DND-41 (cell line): ENCODE results near the gene MYBPC1.
"Not testable (repeated sequence)": the region's sequence is repeated elsewhere in the genome, so short reads cannot be mapped to it uniquely, and the experiment has no call there.

Source experiments
- ATAC-seq: fragments of 200-7000 bp; cut with Tn5 transposase; 3 replicates; pipeline ENCODE4 v1.9.1; 2021; ENCODE audit warnings: low read depth; ENCODE audit not compliant: insufficient read depth
- DNase-seq: peaks from one replicate; pipeline ENCODE4 v3.0.0-alpha.2; 2020
- H2AFZ ChIP-seq: 2 replicates; pipeline ENCODE4 v1.6.0; 2012; ENCODE audit warnings: low read depth, low read length
- H3K27ac ChIP-seq: 2 replicates; pipeline ENCODE4 v1.5.1; 2012; ENCODE audit warnings: low read length, inconsistent platforms
- H3K27me3 ChIP-seq: fragments of 200-600 bp; sonication (generic); 2 replicates; pipeline ENCODE4 v1.6.0; 2012; ENCODE audit warnings: low read length, mild to moderate bottlenecking, inconsistent platforms; ENCODE audit not compliant: insufficient read depth, poor library complexity
- H3K36me3 ChIP-seq: 2 replicates; pipeline ENCODE4 v1.5.1; 2012; ENCODE audit warnings: low read length, inconsistent platforms; ENCODE audit not compliant: insufficient read depth
- H3K4me1 ChIP-seq: 2 replicates; pipeline ENCODE4 v1.5.1; 2012; ENCODE audit warnings: mild to moderate bottlenecking, low read length; ENCODE audit not compliant: insufficient read depth
- H3K4me2 ChIP-seq: 2 replicates; pipeline ENCODE4 v1.6.0; 2012; ENCODE audit warnings: mild to moderate bottlenecking, moderate library complexity, low read length, inconsistent platforms; ENCODE audit not compliant: insufficient read depth
- H3K4me3 ChIP-seq, 2 experiments: fragments of 200-600 bp in 1 of 2; shearing (Covaris generic) in 1 of 2; 2 replicates each; pipeline ENCODE4 v1.5.1; 2012 to 2016; ENCODE audit warnings: inconsistent platforms in 2 of 2, low read length in 2 of 2, mild to moderate bottlenecking in 2 of 2, low read depth in 1 of 2, moderate library complexity in 1 of 2
- H3K79me2 ChIP-seq: 2 replicates; pipeline ENCODE4 v1.6.0; 2012; ENCODE audit warnings: low read length, inconsistent platforms; ENCODE audit not compliant: insufficient read depth
- H3K9ac ChIP-seq: 2 replicates; pipeline ENCODE4 v1.6.0; 2012; ENCODE audit warnings: low read depth, mild to moderate bottlenecking, inconsistent platforms, low read length, moderate library complexity
- H3K9me3 ChIP-seq: 2 replicates; pipeline ENCODE4 v1.5.1; 2012; ENCODE audit warnings: low read length, moderate library complexity, mild to moderate bottlenecking, inconsistent platforms; ENCODE audit not compliant: insufficient read depth, severe bottlenecking
- H4K20me1 ChIP-seq: 2 replicates; pipeline ENCODE4 v1.6.0; 2012; ENCODE audit warnings: low read length; ENCODE audit not compliant: insufficient read depth
- CTCF ChIP-seq: IDR thresholded peaks from 2 replicates; pipeline ENCODE4 v1.5.1; 2012; ENCODE audit warnings: borderline replicate concordance, low read length, moderate library complexity, mild to moderate bottlenecking; ENCODE audit not compliant: poor library complexity, severe bottlenecking; ENCODE audit errors: extremely low read depth
- EZH2 ChIP-seq: IDR thresholded peaks from 3 replicates; pipeline ENCODE4 v1.6.1; 2012; ENCODE audit warnings: borderline replicate concordance, low read depth, mild to moderate bottlenecking, moderate library complexity, low read length, inconsistent platforms; ENCODE audit not compliant: severe bottlenecking

Gene MYBPC1

GRCh38 chr12:101729842-101730241 is 135.1 kb downstream of the MYBPC1 start:
- H3K79me2 ChIP-seq = no peaks in the 10 kb centered on the region
- ATAC-seq (no peak), DNase-seq (no peak)
- no peak overlapping the region for H3K4me3 ChIP-seq
- peaks cover 8% of the 10 kb centered on the region; the same call in 1 of the 2 replicates for H3K36me3 ChIP-seq
- H3K9ac ChIP-seq = no peak overlapping the region
- H3K4me2 ChIP-seq = no peak overlapping the region
- no peaks in the 10 kb centered on the region for H3K27me3 ChIP-seq
- TF ChIP-seq EZH2 (no peak), CTCF (no peak)
- H2AFZ ChIP-seq = no peak overlapping the region
- no peaks in the 10 kb centered on the region for H3K9me3 ChIP-seq
- no peaks in the 10 kb centered on the region for H3K4me1 ChIP-seq
- H4K20me1 ChIP-seq = no peaks in the 10 kb centered on the region
- no peak overlapping the region for H3K27ac ChIP-seq

DNA sequence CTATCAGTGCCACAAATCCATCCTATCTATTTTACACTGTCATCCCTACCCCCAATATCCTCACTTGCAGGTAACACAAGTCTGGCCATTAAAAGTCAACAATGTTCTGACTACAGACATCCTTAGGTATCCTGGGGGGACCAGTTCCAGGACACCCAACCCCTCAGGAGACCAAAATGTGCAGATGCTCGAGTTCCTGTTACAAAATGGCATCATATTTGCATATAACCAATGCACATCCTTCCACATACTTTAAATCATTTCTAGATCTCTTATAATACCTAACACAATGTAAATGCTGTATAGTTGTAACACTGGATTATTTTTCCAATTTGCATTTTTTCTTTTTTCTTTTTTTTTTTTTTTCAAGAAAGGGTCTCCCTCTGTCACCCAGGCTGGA is 137.5 kb downstream of the MYBPC1 start:
- Histone ChIP-seq H2AFZ (no peak overlapping the region), H3K79me2 (no peaks in the 10 kb centered on the region), H3K9ac (no peak overlapping the region), H3K27me3 (no peaks in the 10 kb centered on the region), H3K9me3 (no peaks in the 10 kb centered on the region), H3K4me1 (no peaks in the 10 kb centered on the region), H3K4me3 (no peak overlapping the region), H3K4me2 (no peak overlapping the region), H3K36me3 (peaks cover 8% of the 10 kb centered on the region; the same call in 1 of the 2 replicates), H4K20me1 (no peaks in the 10 kb centered on the region), H3K27ac (no peak overlapping the region)
- DNase-seq (no peak), ATAC-seq (no peak)
- no peak for TF ChIP-seq CTCF
- no peak for TF ChIP-seq EZH2

DNA sequence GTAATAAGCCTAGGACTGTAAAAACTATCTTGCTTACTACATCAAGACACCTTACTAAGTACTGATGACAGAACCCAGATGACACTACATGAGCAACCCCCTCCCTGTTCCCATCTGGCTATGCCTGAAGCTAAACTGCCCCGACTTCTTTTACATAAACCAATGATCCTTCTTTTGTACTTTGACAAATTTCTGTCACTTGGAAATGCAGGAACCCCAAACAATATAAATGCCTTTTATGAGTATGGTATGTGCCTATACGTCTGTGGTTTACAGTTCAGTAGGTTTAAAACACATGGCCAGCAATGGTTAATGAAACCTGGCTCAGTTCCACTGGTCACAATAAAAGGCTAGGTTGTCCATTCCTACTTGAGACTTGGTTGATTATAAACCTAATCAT is 138.4 kb downstream of the MYBPC1 start:
- Histone ChIP-seq H3K27ac (no peak overlapping the region), H3K4me2 (no peak overlapping the region), H3K79me2 (no peaks in the 10 kb centered on the region), H3K4me3 (no peak overlapping the region), H2AFZ (no peak overlapping the region), H3K4me1 (no peaks in the 10 kb centered on the region), H3K27me3 (no peaks in the 10 kb centered on the region), H3K9me3 (no peaks in the 10 kb centered on the region), H3K36me3 (0 out of 2 replicates have a peak, but pooled peaks cover 8% of the 10 kb centered on the region), H4K20me1 (no peaks in the 10 kb centered on the region), H3K9ac (no peak overlapping the region)
- ATAC-seq = no peak
- no peak for TF ChIP-seq EZH2
- no peak for TF ChIP-seq CTCF
- no peak for DNase-seq

DNA sequence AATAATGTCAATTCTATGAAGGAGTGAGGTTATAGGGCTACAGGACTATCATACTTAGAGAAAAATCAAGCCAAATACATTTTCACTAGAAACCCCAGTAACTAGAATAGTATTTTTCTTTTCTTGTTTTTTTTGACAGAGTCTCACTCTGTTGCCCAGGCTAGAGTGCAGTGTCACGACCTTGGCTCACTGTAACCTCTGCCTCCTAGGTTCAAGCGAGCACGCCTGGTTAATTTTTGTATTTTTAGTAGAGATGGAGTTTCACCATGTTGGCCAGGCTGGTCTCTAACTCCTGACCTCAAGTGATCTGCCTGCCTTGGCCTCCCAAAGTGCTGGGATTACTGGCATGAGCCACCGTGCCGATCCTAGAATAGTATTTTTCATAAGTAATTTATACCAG is 139.7 kb downstream of the MYBPC1 start:
- not testable (repeated sequence) for ATAC-seq, H3K79me2 ChIP-seq

More for the DNA sequence above, 139.7 kb downstream of the MYBPC1 start:
- not testable (repeated sequence) for DNase-seq, H3K9me3 ChIP-seq, H3K9ac ChIP-seq, H3K4me1 ChIP-seq, H4K20me1 ChIP-seq, H3K4me3 ChIP-seq, H2AFZ ChIP-seq, H3K27me3 ChIP-seq, H3K4me2 ChIP-seq, H3K36me3 ChIP-seq, H3K27ac ChIP-seq
